GM18907 (cell line): ENCODE measurements around the gene TREM1.
"Not testable (repeated sequence)": the region's sequence is repeated elsewhere in the genome, so short reads cannot be mapped to it uniquely, and the experiment has no call there.

Experiments used
- ATAC-seq: cut with Tn5 transposase; IDR thresholded peaks from one replicate; pipeline ENCODE4 v1.9.1; 2021; ENCODE audit warnings: mild to moderate bottlenecking, moderate library complexity; ENCODE audit not compliant: unreplicated experiment

Gene TREM1

DNA sequence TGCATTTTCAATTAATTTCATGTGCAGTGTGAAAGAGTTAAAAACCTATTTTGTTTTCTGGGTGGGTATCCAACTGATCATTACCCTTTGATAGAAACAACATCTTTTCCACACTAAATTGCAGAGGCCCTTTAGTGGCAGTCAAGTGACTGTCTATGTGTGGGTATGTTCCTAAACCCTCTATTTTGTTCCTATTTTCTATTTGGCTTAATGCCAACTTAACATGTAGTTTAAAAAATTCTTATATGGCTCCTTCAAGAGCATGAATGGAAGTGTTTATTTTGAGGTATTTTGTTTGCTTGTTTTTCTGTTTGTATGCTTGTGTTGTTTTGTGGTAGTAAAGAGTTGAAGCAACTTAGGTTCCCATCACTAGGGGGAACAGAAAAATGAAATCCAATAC, 19.9 kb downstream of the TREM1 start:
- no peak for ATAC-seq

- no peak for ATAC-seq
These were observed 23.2 kb downstream of the TREM1 start for GRCh38 chr6:41263267-41263666.

GRCh38 chr6:41262401-41262800, 24.1 kb downstream of the TREM1 start:
- ATAC-seq = no peak

- ATAC-seq = no peak
These were observed 28.3 kb downstream of the TREM1 start for GRCh38 chr6:41258196-41258493.

DNA sequence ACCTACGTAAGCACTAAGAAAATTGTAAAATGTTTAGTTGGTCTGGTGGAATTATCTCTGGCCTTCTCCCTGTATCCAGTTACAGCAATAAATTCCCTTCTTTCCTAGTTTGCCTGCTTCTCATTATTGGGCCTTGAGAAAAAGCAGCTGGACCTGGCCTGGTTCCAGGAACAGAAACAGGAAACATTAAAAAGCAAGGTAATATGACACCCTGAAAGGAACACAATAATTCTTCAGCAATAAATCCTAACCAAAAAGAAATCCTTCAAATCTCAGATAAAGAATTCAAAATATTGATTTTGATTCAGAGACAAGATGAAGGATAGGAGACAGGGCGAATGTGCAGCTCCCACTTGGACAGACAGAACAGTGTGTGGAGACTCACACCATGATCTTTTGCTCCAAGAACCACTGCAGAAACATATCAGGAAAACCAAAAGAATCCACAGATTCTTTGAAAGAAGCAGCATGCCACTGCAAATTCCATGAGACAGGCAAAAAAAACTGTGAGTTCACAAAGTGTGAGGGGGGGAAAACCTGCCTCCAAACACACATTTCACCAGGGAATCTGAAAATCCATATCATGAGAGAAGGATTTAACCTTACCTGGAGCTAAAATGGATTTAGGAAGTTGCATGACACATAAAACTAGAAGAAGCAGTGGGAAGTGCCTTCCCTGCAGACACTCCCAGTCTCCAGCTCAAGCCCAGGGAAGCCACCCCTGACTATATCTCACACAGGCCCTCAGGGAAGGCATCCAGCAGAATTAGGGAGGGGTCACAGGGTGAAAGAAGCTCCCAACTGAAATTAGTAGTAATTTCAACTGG, 28.9 kb downstream of the TREM1 start:
- no peak for ATAC-seq

GRCh38 chr6:41256383-41256782, 30.1 kb downstream of the TREM1 start:
- ATAC-seq = no peak

- no peak for ATAC-seq
These were observed 30.7 kb downstream of the TREM1 start for GRCh38 chr6:41255638-41256246.

DNA sequence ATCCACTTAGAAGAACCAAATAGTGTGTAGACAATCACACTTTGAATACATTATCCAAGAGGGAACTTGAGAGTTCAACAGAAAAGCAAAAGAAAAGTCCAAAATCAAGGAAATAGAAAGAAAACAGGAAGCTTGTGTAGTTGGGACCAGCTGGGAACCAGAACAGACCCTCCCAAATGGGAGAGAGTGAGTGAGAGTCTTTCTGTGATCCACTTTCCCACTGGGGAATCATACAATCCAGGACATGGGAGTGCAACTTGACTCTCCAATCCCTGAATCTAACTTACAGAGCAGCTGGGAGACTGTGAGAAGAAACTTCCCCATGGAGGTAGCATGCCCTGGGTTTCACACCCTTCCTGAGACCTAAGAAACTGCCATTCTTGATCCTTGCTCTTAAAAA, 31.4 kb downstream of the TREM1 start:
- ATAC-seq = no peak

GRCh38 chr6:41252401-41253169, 33.9 kb downstream of the TREM1 start:
- no peak for ATAC-seq

- ATAC-seq = no peak
These were observed 38.4 kb downstream of the TREM1 start for GRCh38 chr6:41247882-41248705.

GRCh38 chr6:41247288-41247865, 39.1 kb downstream of the TREM1 start:
- no peak for ATAC-seq

GRCh38 chr6:41246529-41246928, 40.0 kb downstream of the TREM1 start:
- not testable (repeated sequence) for ATAC-seq

- no peak for ATAC-seq
These were observed 46.9 kb downstream of the TREM1 start for GRCh38 chr6:41239467-41240159.

DNA sequence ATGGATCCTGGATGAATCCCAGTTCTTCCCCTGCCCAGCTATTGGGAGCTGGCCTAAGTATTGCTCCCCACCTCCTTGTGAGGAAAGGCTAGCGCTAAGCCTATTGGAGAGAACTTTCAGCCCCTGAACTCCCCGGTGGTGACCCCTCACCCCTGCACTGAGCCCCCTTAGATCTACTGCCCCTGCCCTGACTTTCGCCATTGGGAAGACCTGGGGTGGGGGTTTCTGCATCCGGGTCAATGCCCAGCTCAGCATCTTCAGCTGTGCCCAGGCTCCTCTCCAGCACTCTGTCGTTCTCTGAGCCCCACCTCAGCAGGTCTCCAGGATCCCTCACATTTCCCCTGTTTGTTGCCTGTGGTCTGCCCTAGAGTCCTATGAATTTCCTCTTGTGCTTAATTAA, 49.4 kb downstream of the TREM1 start:
- ATAC-seq = no peak

DNA sequence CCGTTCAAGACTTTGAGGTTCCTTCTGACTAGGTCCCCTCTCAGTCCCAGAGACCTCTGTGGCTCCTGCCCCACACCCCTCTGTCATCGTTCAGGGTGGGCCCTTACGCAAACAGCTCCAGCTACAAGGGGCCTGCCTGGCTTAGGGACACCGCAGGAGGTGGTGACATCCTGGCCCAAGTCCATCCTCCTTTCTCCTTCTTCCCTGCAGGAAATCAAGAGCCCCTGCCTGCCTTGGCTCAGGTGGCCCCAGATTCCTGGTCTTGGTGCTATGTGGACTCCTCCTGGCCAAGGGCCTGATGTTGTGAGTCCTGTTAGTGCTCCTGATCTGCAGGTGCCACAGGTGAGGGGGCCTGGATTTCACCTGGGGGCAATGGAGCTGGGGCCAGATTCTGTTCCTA, 50.2 kb downstream of the TREM1 start:
- ATAC-seq = no peak

DNA sequence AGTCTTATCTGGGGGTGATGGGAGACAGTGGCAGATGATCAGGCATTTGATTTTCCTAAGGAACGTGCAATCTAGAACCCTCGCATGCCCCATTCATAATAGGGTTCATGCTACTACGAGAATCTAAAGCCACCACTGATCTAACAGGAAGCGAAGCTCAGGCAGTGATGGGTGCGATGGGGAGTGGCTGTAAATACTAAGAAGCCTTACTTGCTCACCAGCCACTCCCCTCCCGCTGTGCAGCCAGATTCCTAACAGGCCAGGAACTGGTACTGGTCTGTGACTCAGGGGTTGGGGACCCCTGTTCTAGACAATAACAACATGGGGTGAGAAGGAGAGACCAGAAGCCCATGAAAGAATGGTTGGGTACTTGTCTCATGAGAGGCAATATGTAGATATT, 53.8 kb downstream of the TREM1 start:
- no peak for ATAC-seq

- ATAC-seq = no peak
These were observed 55.2 kb downstream of the TREM1 start for GRCh38 chr6:41231246-41231645.

DNA sequence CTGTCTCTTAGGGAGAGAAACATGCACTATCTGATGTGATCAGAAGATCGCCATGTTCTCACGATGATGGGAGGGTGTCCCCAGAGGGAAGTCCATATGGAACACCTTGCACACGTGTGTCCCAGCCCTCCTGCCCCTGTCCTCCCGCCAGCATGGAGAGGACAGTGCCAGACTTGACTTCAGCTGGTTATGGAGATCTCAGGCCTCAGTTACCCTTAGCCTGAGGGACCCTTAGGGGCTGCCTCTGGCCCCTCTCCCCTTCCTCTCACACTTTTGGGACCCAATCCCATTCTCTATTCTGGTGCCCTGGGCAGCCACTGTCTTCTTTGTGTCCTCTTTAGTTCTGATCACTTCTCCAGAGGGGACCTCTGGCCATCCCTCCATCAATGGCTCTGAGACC, 56.8 kb downstream of the TREM1 start:
- no peak for ATAC-seq

DNA sequence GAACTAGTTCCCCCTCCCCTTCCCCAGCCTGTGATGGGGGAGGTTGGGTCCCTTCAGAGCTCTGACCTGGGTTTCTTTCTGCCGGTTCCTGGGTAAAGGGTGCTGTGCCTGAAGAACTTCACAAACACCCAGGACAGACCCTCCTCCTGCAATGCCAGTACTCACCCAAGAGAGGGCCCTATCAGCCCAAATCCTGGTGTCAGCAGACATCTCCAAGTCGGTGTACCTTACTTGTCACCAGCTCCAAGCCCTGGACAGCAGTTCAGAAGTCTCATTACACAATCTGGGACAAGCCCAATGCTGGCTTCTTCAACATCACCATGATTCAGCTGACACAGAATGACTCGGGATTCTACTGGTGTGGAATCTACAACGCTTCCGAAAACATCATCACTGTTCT, 57.9 kb downstream of the TREM1 start:
- ATAC-seq = no peak

DNA sequence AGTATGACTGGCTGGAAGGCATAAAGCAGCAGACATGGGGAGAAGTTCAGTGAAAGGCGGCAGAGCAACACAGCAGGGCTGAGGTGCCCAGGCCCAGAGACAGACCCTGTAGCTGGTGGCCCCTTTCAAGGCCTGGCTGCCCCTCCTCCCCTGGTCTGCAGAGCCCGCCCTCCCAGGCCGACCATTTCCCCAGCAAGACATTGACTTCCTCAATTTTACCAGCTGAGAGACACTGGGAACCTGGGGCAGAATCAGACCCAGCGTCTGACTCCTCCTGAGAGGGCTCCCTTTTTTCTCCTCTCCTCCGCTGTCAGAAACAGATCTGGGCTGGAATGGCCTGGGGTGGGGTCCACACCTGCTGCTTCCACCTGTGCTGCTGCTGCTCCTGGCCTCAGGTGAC, 58.4 kb downstream of the TREM1 start, which contains the start of gene TREML4:
Gene TREML4 (plus strand): TSS at position 254 of the 400 bp plus-strand sequence. CDS start 79 bp downstream, at position 333.
- no peak for ATAC-seq
